GM12878 (cell line): Measurements from ENCODE around the gene ANGEL1. TPM values are rescaled to one million over a fixed set of nuclear protein-coding genes. Genes with fewer than 3 reads are reported as not detected.

ENCODE experiments used
- ATAC-seq: fragments of 200-7000 bp; cut with Tn5 transposase; 3 replicates; pipeline ENCODE4 v1.9.1; 2020; ENCODE audit warnings: mild to moderate bottlenecking, moderate library complexity
- BruUV-seq: library from RNA; stranded (reverse); fragments of 400-500 nt; replicated peaks from 2 replicates; lab custom pipeline; 2021; lab: Mats Ljungman, UMichigan
- CTCF ChIA-PET: fragments of 300-600 bp; sonication (Branson Sonifier 250); formaldehyde crosslinking; extraction: SDS; loops from one replicate; lab custom pipeline; 2021; ENCODE audit warnings: inconsistent platforms; lab: Yijun Ruan, JAX
- POLR2A ChIA-PET: fragments of 350-600 bp; formaldehyde crosslinking; extraction: SDS; loops from one replicate; lab custom pipeline; 2021; ENCODE audit warnings: inconsistent platforms; lab: Charles Lee
- RAD21 ChIA-PET: fragments of 300-600 bp; sonication (Branson Sonifier 250); formaldehyde crosslinking; loops from one replicate; lab custom pipeline; 2023; ENCODE audit warnings: antibody characterized with exemption; ENCODE audit not compliant: unreplicated experiment; lab: Charles Lee
- SMC1A ChIA-PET: fragments of 300-600 bp; sonication (Branson Sonifier 250); formaldehyde crosslinking; loops from one replicate; lab custom pipeline; 2023; ENCODE audit not compliant: unreplicated experiment, uncharacterized antibody; lab: Charles Lee
- DNase-seq: peaks from one replicate; pipeline ENCODE4 v3.0.0-alpha.2; 2011; ENCODE audit warnings: low read depth, low spot score
- FAIRE-seq: peaks from 3 replicates; lab custom pipeline; 2011; peaks lifted over from hg19 to GRCh38; lab: Jason Lieb, UNC
- H2AFZ ChIP-seq: 2 replicates; pipeline ENCODE4 v1.6.0; 2011; ENCODE audit warnings: low read depth, low read length, control low read depth; ENCODE audit not compliant: control insufficient read depth
- H3K27ac ChIP-seq: 2 replicates; pipeline ENCODE4 v1.5.1; 2011; ENCODE audit warnings: control low read depth; ENCODE audit not compliant: control insufficient read depth, insufficient read depth
- H3K27me3 ChIP-seq, 2 experiments: replicated peaks in 1 of 2; 2 replicates each; pipeline versions ENCODE4 v1.6.0 to v1.6.1; 2011; ENCODE audit warnings: low read length in 1 of 2; ENCODE audit not compliant: control insufficient read depth in 2 of 2, insufficient read depth in 2 of 2
- H3K36me3 ChIP-seq, 2 experiments: 2 replicates each; pipeline ENCODE4 v1.5.1; 2011; ENCODE audit warnings: low read length in 1 of 2; ENCODE audit not compliant: control insufficient read depth in 2 of 2, insufficient read depth in 2 of 2
- H3K4me1 ChIP-seq: 2 replicates; pipeline ENCODE4 v1.6.1; 2011; ENCODE audit warnings: mild to moderate bottlenecking, low read length, moderate library complexity, mixed read lengths; ENCODE audit not compliant: control insufficient read depth, insufficient read depth
- H3K4me2 ChIP-seq: 2 replicates; pipeline ENCODE4 v1.6.0; 2011; ENCODE audit warnings: control low read depth; ENCODE audit not compliant: control insufficient read depth, insufficient read depth
- H3K4me3 ChIP-seq: fragments of 200-600 bp; sonication (generic); 2 replicates; pipeline ENCODE4 v1.5.1; 2016
- H3K79me2 ChIP-seq: 2 replicates; pipeline ENCODE4 v1.6.0; 2011; ENCODE audit warnings: low read length; ENCODE audit not compliant: control insufficient read depth, insufficient read depth
- H3K9ac ChIP-seq: 2 replicates; pipeline ENCODE4 v1.8.0; 2011; ENCODE audit warnings: low read length, control low read depth, mixed read lengths; ENCODE audit not compliant: control insufficient read depth, insufficient read depth
- H3K9me3 ChIP-seq: replicated peaks from 3 replicates; pipeline ENCODE4 v1.5.1; 2011; ENCODE audit warnings: mild to moderate bottlenecking, low read length; ENCODE audit not compliant: control insufficient read depth, insufficient read depth
- H4K20me1 ChIP-seq: 2 replicates; pipeline ENCODE4 v1.6.0; 2011; ENCODE audit not compliant: control insufficient read depth, insufficient read depth
- IRF4 ChIP-seq: IDR thresholded peaks from 2 replicates; pipeline ENCODE4 v1.6.1; 2011; ENCODE audit warnings: low read depth, low read length
- NFYB ChIP-seq: IDR thresholded peaks from 2 replicates; pipeline ENCODE4 v1.6.1; 2011; ENCODE audit warnings: low read depth, mild to moderate bottlenecking, low read length, improper control_type of control experiment, moderate library complexity; ENCODE audit not compliant: insufficient read depth
- RAD21 ChIP-seq: IDR thresholded peaks from 2 replicates; pipeline ENCODE4 v1.6.1; 2011; ENCODE audit warnings: mild to moderate bottlenecking, low read depth, low read length, moderate library complexity; ENCODE audit not compliant: insufficient read depth
- SMC3 ChIP-seq: IDR thresholded peaks from 2 replicates; pipeline ENCODE4 v1.6.1; 2011; ENCODE audit warnings: low read length, improper control_type of control experiment, borderline replicate concordance
- WGBS: methylation state at CpG from one replicate; pipeline ENCODE4 v1.1.6; 2016; ENCODE audit warnings: low lambda C conversion rate; ENCODE audit not compliant: insufficient replicate concordance, insufficient coverage; ENCODE audit errors: missing lambda C conversion rate; 5-methylcytosine and 5-hydroxymethylcytosine counted together
- in situ Hi-C: fragments of 300-500 bp; cut with MboI; formaldehyde crosslinking; loops from 9 replicates; pipeline ENCODE4 v1.14.3; 2018; ENCODE audit warnings: mixed read lengths
- intact Hi-C: fragments of 100-400 bp; cut with micrococcal nuclease; formaldehyde crosslinking; loops from one replicate; pipeline ENCODE4 v1.14.2; 2022; ENCODE audit not compliant: unreplicated experiment
- polyA plus RNA-seq, 11 experiments: library from polyadenylated mRNA; depleted of rRNA in 4 of 11; unstranded in 6 of 11; stranded (reverse) in 5 of 11; fragments of >200 nt; fragmentation: Nextera tagmentation in 4 of 11; fragmentation: Illumina TruSeq in 1 of 11; extraction: Ambion mirVana in 4 of 11; extraction: Trizol in 1 of 11; gene quantifications; 1 replicate in 1 of 11; 2 replicates in 10 of 11; pipeline versions ENCODE4 v1.2.1 to v1.2.3, GENCODE V29; 2011 to 2016; ENCODE audit warnings: inconsistent platforms in 2 of 11, missing spikeins in 2 of 11, low read depth in 1 of 11
- total RNA-seq, 4 experiments: library from RNA; depleted of rRNA in 3 of 4; stranded (reverse); fragments of >200 nt in 3 of 4; fragmentation: Illumina TruSeq in 1 of 4; extraction: Trizol in 1 of 4; gene quantifications; 2 replicates each; pipeline versions ENCODE4 v1.2.1 to v1.2.3, GENCODE V29; 2013 to 2021
- TF ChIP-seq, protein P1 (sequence below), 3 experiments: IDR thresholded peaks in 2 of 3; conservative IDR thresholded peaks in 1 of 3; 2 replicates each; pipeline ENCODE4 v1.5.1; 2011; ENCODE audit warnings: low read depth in 3 of 3, low read length in 3 of 3, mild to moderate bottlenecking in 3 of 3, control low read depth in 2 of 3, moderate library complexity in 2 of 3, inconsistent platforms in 1 of 3, mixed read lengths in 1 of 3; ENCODE audit not compliant: control insufficient read depth in 2 of 3, insufficient read depth in 1 of 3; ENCODE audit errors: extremely low read depth in 1 of 3
- TF ChIP-seq, protein P2 (sequence below): fragments of 450-650 bp; IDR thresholded peaks from 2 replicates; pipeline ENCODE4 v1.6.1; 2016; ENCODE audit warnings: mild to moderate bottlenecking
- TF ChIP-seq, protein P3 (sequence below): fragments of 450-650 bp; formaldehyde crosslinking; IDR thresholded peaks from 2 replicates; pipeline ENCODE4 v1.4.0; 2022; ENCODE audit warnings: mild to moderate bottlenecking, moderate library complexity

The ANGEL1 gene
- total and polyA plus RNA-seq, 10 of the 15 experiments (the other 5 are each of a cell fraction or from before 2014, with no cell fraction given), result 1.7 to 29.7 (median 12.3) TPM

DNA sequence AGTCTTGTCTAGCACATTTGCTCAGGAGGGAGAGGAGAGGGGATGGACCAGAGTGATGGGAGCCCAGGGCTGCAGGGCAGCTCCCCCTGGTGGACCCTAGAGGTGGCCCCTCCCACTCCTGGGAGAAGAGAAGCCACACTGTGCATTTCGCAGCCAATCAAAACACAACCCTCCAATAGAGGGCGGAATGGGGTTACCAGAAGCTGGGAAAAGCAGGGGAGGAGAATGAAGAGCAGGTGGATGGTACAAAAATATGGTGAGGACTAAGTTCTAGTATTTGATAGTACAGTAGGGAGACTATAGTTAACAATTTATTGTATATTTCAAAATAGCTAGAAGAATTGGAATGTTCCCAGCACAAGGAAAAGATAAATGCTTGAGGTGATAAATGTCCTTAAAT is 27.8 kb downstream of the ANGEL1 start:
- Histone ChIP-seq H4K20me1 (no peaks in the 10 kb centered on the region), H3K36me3 (peaks cover 11 to 12% of the 10 kb centered on the region in 2 experiments), H3K27me3 (no peaks in the 10 kb centered on the region), H3K4me3 (no peak overlapping the region), H3K79me2 (no peaks in the 10 kb centered on the region), H3K9me3 (no peaks in the 10 kb centered on the region), H3K9ac (no peak overlapping the region), H3K4me2 (no peak overlapping the region), H3K27ac (no peak overlapping the region), H2AFZ (no peak overlapping the region), H3K4me1 (peaks cover 15% of the 10 kb centered on the region)
- TF ChIP-seq, protein P1, sequence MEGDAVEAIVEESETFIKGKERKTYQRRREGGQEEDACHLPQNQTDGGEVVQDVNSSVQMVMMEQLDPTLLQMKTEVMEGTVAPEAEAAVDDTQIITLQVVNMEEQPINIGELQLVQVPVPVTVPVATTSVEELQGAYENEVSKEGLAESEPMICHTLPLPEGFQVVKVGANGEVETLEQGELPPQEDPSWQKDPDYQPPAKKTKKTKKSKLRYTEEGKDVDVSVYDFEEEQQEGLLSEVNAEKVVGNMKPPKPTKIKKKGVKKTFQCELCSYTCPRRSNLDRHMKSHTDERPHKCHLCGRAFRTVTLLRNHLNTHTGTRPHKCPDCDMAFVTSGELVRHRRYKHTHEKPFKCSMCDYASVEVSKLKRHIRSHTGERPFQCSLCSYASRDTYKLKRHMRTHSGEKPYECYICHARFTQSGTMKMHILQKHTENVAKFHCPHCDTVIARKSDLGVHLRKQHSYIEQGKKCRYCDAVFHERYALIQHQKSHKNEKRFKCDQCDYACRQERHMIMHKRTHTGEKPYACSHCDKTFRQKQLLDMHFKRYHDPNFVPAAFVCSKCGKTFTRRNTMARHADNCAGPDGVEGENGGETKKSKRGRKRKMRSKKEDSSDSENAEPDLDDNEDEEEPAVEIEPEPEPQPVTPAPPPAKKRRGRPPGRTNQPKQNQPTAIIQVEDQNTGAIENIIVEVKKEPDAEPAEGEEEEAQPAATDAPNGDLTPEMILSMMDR (IDR thresholded peaks at IDR 0.05 in 2 of 3, conservative IDR thresholded peaks at IDR 0.05 in 1 of 3; ENCODE audit: control insufficient read depth in 2 of 3, extremely low read depth in 1 of 3, insufficient read depth in 1 of 3, low read depth in 3 of 3, low read length in 3 of 3), result peak; percentile 58 to 80 (median 75)
- no peak for TF ChIP-seq IRF4
- TF ChIP-seq, protein P2, sequence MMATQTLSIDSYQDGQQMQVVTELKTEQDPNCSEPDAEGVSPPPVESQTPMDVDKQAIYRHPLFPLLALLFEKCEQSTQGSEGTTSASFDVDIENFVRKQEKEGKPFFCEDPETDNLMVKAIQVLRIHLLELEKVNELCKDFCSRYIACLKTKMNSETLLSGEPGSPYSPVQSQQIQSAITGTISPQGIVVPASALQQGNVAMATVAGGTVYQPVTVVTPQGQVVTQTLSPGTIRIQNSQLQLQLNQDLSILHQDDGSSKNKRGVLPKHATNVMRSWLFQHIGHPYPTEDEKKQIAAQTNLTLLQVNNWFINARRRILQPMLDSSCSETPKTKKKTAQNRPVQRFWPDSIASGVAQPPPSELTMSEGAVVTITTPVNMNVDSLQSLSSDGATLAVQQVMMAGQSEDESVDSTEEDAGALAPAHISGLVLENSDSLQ, result peak; percentile 31; the same call in 1 of the 2 replicates
- TF ChIP-seq SMC3, result peak; percentile 61; the same call in 1 of the 2 replicates
- peak; percentile 57 for TF ChIP-seq RAD21
- peak; percentile 30; the same call in 1 of the 2 replicates for TF ChIP-seq NFYB
- TF ChIP-seq, protein P3, sequence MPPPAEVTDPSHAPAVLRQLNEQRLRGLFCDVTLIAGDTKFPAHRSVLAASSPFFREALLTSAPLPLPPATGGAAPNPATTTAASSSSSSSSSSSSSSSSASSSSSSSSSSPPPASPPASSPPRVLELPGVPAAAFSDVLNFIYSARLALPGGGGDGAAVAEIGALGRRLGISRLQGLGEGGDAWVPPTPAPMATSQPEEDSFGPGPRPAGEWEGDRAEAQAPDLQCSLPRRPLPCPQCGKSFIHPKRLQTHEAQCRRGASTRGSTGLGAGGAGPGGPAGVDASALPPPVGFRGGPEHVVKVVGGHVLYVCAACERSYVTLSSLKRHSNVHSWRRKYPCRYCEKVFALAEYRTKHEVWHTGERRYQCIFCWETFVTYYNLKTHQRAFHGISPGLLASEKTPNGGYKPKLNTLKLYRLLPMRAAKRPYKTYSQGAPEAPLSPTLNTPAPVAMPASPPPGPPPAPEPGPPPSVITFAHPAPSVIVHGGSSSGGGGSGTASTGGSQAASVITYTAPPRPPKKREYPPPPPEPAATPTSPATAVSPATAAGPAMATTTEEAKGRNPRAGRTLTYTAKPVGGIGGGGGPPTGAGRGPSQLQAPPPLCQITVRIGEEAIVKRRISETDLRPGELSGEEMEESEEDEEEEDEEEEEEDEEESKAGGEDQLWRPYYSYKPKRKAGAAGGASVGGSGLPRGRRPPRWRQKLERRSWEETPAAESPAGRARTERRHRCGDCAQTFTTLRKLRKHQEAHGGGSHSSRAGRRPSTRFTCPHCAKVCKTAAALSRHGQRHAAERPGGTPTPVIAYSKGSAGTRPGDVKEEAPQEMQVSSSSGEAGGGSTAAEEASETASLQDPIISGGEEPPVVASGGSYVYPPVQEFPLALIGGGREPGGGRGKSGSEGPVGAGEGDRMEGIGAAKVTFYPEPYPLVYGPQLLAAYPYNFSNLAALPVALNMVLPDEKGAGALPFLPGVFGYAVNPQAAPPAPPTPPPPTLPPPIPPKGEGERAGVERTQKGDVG (CRISPR knock-in tag), result no peak
- no TSS peak for BruUV-seq
- ChIA-PET RAD21 (interaction anchor here (0.9 to 4.3 kb wide), 7 partner anchors 68 to 310 kb away, joined by 3 to 41 read pairs (median 3); no protein-coding TSS in a partner anchor), SMC1A (interaction anchor here (0.9 to 6.1 kb wide), 7 partner anchors 14 to 88 kb away, joined by 3 to 67 read pairs (median 5); no protein-coding TSS in a partner anchor), CTCF (interaction anchor here (0.6 to 8.9 kb wide), 24 partner anchors 8 to 286 kb away, joined by 3 to 136 read pairs (median 4); no protein-coding TSS in a partner anchor), POLR2A (no interaction called here)
- intact Hi-C loops, result loop anchor here (1.0 kb wide), 1 partner anchor 75 kb away; no protein-coding TSS in a partner anchor
- FAIRE-seq, result no peak
- peak; percentile 99 for ATAC-seq
- in situ Hi-C loops, result loop anchor here (5.0 kb wide), 1 partner anchor 68 kb away; no protein-coding TSS in a partner anchor
- 67% methylated on average over 2 of the region's 2 CpGs for WGBS
- DNase-seq, result no peak
